ENCODE measurements around the gene CTDP1. TPM values are rescaled to one million over a fixed set of nuclear protein-coding genes. Genes with fewer than 3 reads are reported as not detected.

Gene CTDP1
- total and polyA plus RNA-seq, 9 of the 15 experiments (the other 6 are each of a cell fraction or from before 2014, with no cell fraction given) = 0.07 to 19.2 (median 4.0) TPM

GRCh38 chr18:79770826-79771225, 91.2 kb downstream of the CTDP1 start:
- no peak for DNase-seq (ENCODE audit: extremely low read depth in 1 of 4, low spot score in 3 of 4)
- no peaks in the 10 kb centered on the region for H3K79me2 ChIP-seq (ENCODE audit: control insufficient read depth, insufficient read depth, low read length)
- FAIRE-seq = no peak
- intact Hi-C loops (cut with micrococcal nuclease) = no loop called here
- H3K4me3 ChIP-seq = no peak overlapping the region
- H3K4me1 ChIP-seq (replicated peaks in 1 of 2; ENCODE audit: control insufficient read depth in 2 of 2, insufficient read depth in 2 of 2, low read length in 2 of 2) = no peaks in the 10 kb centered on the region
- BruUV-seq (replicated peaks) = no TSS peak
- no peak overlapping the region for H3K9ac ChIP-seq (ENCODE audit: insufficient read depth in 1 of 2, low read depth in 2 of 2, low read length in 2 of 2)
- no peak overlapping the region for H2AFZ ChIP-seq (ENCODE audit: low read depth, low read length)
- TF ChIP-seq MGA (IDR thresholded peaks at IDR 0.05) = no peak
- 0 out of 2 replicates have a peak, but pooled peaks have one; percentile 36 for TF ChIP-seq ZNF263 (CRISPR knock-in tag; IDR thresholded peaks at IDR 0.05; ENCODE audit: borderline replicate concordance)
- TF ChIP-seq NCOA2 (IDR thresholded peaks at IDR 0.05; ENCODE audit: partially characterized antibody in 2 of 2) = no peak
- no peak for TF ChIP-seq DPF2 (IDR thresholded peaks at IDR 0.05)
- in situ Hi-C loops (cut with MboI) = no loop called here
- H3K9me1 ChIP-seq (ENCODE audit: control insufficient read depth, insufficient read depth, low read length) = no peaks in the 10 kb centered on the region
- no peak overlapping the region for H3K4me2 ChIP-seq (ENCODE audit: insufficient read depth, low read length)
- no peak overlapping the region for H3K27ac ChIP-seq (ENCODE audit: extremely low read depth, low read depth, low read length)
- H3K9me3 ChIP-seq (replicated peaks; ENCODE audit: control insufficient read depth, insufficient read depth, low read depth, low read length) = no peaks in the 10 kb centered on the region
- no peak for ATAC-seq
- POLR2A ChIA-PET = no interaction called here
- CTCF ChIA-PET (ENCODE audit: low intra/inter-chr PET ratio) = no interaction called here
- no peaks in the 10 kb centered on the region for H4K20me1 ChIP-seq (replicated peaks; ENCODE audit: control insufficient read depth, insufficient read depth, low read length)
- 0% methylated on average over 2 of the region's 24 CpGs for WGBS (ENCODE audit: insufficient coverage, low coverage, missing lambda C conversion rate)
- H3K36me3 ChIP-seq (ENCODE audit: control insufficient read depth, insufficient read depth, low read length) = no peaks in the 10 kb centered on the region
- H3K27me3 ChIP-seq (ENCODE audit: control insufficient read depth in 2 of 2, insufficient read depth in 2 of 2, low read length in 2 of 2) = peaks cover 13 to 53% of the 10 kb centered on the region in 2 experiments
